Spleen (tissue), 11 donors: ENCODE data around the gene C1QTNF8. TPM values are rescaled to one million over a fixed set of nuclear protein-coding genes. Genes with fewer than 3 reads are reported as not detected.

ENCODE experiments used
- DNase-seq: peaks from one replicate; pipeline ENCODE4 v3.0.0-alpha.2; 2020
- H3K27ac ChIP-seq, 8 donors: fragments of 200-600 bp; sonication (generic) in 7 of 8; 1 replicate in 4 of 8; 2 replicates in 4 of 8; pipeline versions ENCODE4 v1.5.0 to v1.8.0; 2016 to 2021; ENCODE audit warnings: inconsistent platforms in 4 of 8, mild to moderate bottlenecking in 4 of 8, moderate library complexity in 1 of 8
- H3K27me3 ChIP-seq, 7 donors: fragments of 200-600 bp; sonication (generic) in 6 of 7; replicated peaks in 1 of 7; 1 replicate in 4 of 7; 2 replicates in 3 of 7; pipeline versions ENCODE4 v1.5.0 to v1.8.0; 2016 to 2021; ENCODE audit warnings: inconsistent platforms in 3 of 7, mild to moderate bottlenecking in 1 of 7
- H3K36me3 ChIP-seq, 6 donors: fragments of 200-600 bp; sonication (generic) in 5 of 6; 1 replicate in 4 of 6; 2 replicates in 2 of 6; pipeline versions ENCODE4 v1.5.0 to v1.8.0; 2016 to 2021; ENCODE audit warnings: inconsistent platforms in 2 of 6
- H3K4me1 ChIP-seq, 6 donors: fragments of 200-600 bp; sonication (generic) in 5 of 6; 1 replicate in 3 of 6; 2 replicates in 3 of 6; pipeline versions ENCODE4 v1.5.0 to v1.8.0; 2016 to 2021; ENCODE audit warnings: inconsistent platforms in 3 of 6
- H3K4me3 ChIP-seq, 8 donors: fragments of 200-600 bp; sonication (generic) in 7 of 8; 1 replicate in 4 of 8; 2 replicates in 4 of 8; pipeline versions ENCODE4 v1.5.0 to v1.8.0; 2016 to 2021; ENCODE audit warnings: inconsistent platforms in 4 of 8, mild to moderate bottlenecking in 4 of 8, moderate library complexity in 2 of 8
- H3K9me3 ChIP-seq, 8 donors: fragments of 200-600 bp; sonication (generic) in 7 of 8; 1 replicate in 4 of 8; 2 replicates in 4 of 8; pipeline versions ENCODE4 v1.5.0 to v1.8.0; 2016 to 2021; ENCODE audit warnings: inconsistent platforms in 4 of 8
- CTCF ChIP-seq, 11 experiments: fragments of 200-600 bp in 7 of 11; fragments of 450-650 bp in 4 of 11; sonication (generic) in 4 of 11; IDR thresholded peaks in 8 of 11; conservative IDR thresholded peaks in 3 of 11; 1 replicate in 7 of 11; 2 replicates in 4 of 11; pipeline versions ENCODE4 v1.4.0 to v1.8.0; 2016 to 2021; ENCODE audit warnings: antibody characterized with exemption in 11 of 11, inconsistent platforms in 4 of 11, mild to moderate bottlenecking in 1 of 11
- POLR2A ChIP-seq, 3 donors: fragments of 450-650 bp; IDR thresholded peaks; one replicate each; pipeline ENCODE4 v1.5.1; 2017; ENCODE audit warnings: antibody characterized with exemption in 3 of 3, mild to moderate bottlenecking in 1 of 3
- POLR2AphosphoS5 ChIP-seq, 3 donors: sonication (generic); formaldehyde crosslinking; IDR thresholded peaks; one replicate each; pipeline ENCODE4 v1.5.1; 2017; ENCODE audit warnings: antibody characterized with exemption in 3 of 3
- WGBS, 5 donors: extraction: QIAGEN DNeasy Blood & Tissue Kit in 3 of 5; methylation state at CpG; one replicate each; pipeline versions ENCODE4 v1.1.5 to v1.1.7; 2013 to 2018; 5-methylcytosine and 5-hydroxymethylcytosine counted together
- intact Hi-C: fragments of 100-400 bp; cut with DNase I; formaldehyde crosslinking; loops from one replicate; pipeline ENCODE4 v1.15.0; 2023; ENCODE audit warnings: low total_unique reads
- polyA plus RNA-seq, 3 donors: library from polyadenylated mRNA; stranded (reverse); fragments of 200-250 nt; gene quantifications; one replicate each; pipeline ENCODE4 v1.2.1, GENCODE V29; 2013
- total RNA-seq, 7 donors: library from RNA; depleted of rRNA in 3 of 7; stranded (reverse); fragments of >200 nt in 3 of 7; fragmentation: NEBNext Ultra II Directional in 4 of 7; extraction: Animal tissue kit (Norgen Biotek cat#: 25700) in 4 of 7; gene quantifications; one replicate each; pipeline versions ENCODE4 v1.1.0 to v1.2.1, GENCODE V29; 2016 to 2021
- donor health status: healthy with polysubstance abuse.
- donor health status: DM: no; HTN: no; CAD: no; lungs with moderate emphysema.
- donor health status: DM: no; HTN: no; CAD: no.
- donor health status: Bipolar disorder and iron deficiency.
- donor health status: healthy.
- donor health status: DM: no; HTN: no; CAD: no.
- donor health status: DM: yes; HTN: yes; CAD: no.

C1QTNF8 gene
- total and polyA plus RNA-seq, 10 donors = not detected

GRCh38 chr16:1113489-1113888 lies 17.4 kb upstream of the C1QTNF8 start:
- H3K36me3 ChIP-seq = no peaks in the 10 kb centered on the region
- 50 to 71% (median 56%) methylated on average over 1 to 16 of the region's 16 CpGs for whole genome bisulfite sequencing, 5 donors
- TF ChIP-seq POLR2A (IDR thresholded peaks at IDR 0.05) = no peak
- TF ChIP-seq CTCF (IDR thresholded peaks at IDR 0.05 in 8 of 11, conservative IDR thresholded peaks at IDR 0.05 in 3 of 11) = no peak
- no peak for TF ChIP-seq POLR2AphosphoS5 (IDR thresholded peaks at IDR 0.05)
- DNase-seq = no peak
- H3K9me3 ChIP-seq = no peaks in the 10 kb centered on the region
- no peaks in the 10 kb centered on the region for H3K4me1 ChIP-seq
- peaks cover 0 to 96% (median 31%) of the 10 kb centered on the region in 7 donors for H3K27me3 ChIP-seq
- H3K27ac ChIP-seq = no peak overlapping the region
- intact Hi-C loops = no loop called here
- no peak overlapping the region for H3K4me3 ChIP-seq

GRCh38 chr16:1112506-1113184 lies 16.6 kb upstream of the C1QTNF8 start:
- no peak overlapping the region for H3K4me3 ChIP-seq
- intact Hi-C loops = no loop called here
- no peaks in the 10 kb centered on the region for H3K36me3 ChIP-seq
- H3K4me1 ChIP-seq = no peaks in the 10 kb centered on the region
- H3K9me3 ChIP-seq = no peaks in the 10 kb centered on the region
- WGBS, 5 donors = 55 to 74% (median 69%) methylated on average over 11 to 26 of the region's 26 CpGs
- peaks cover 0 to 96% (median 31%) of the 10 kb centered on the region in 7 donors for H3K27me3 ChIP-seq
- DNase-seq = no peak
- H3K27ac ChIP-seq = no peak overlapping the region
- TF ChIP-seq POLR2AphosphoS5 (IDR thresholded peaks at IDR 0.05) (no peak), POLR2A (IDR thresholded peaks at IDR 0.05) (no peak), CTCF (IDR thresholded peaks at IDR 0.05 in 8 of 11, conservative IDR thresholded peaks at IDR 0.05 in 3 of 11) (no peak)

- Histone ChIP-seq H3K4me1 (no peaks in the 10 kb centered on the region), H3K4me3 (no peak overlapping the region), H3K9me3 (no peaks in the 10 kb centered on the region), H3K36me3 (no peaks in the 10 kb centered on the region), H3K27me3 (peaks cover 0 to 96% (median 44%) of the 10 kb centered on the region in 7 donors), H3K27ac (no peak overlapping the region)
- TF ChIP-seq CTCF (IDR thresholded peaks at IDR 0.05 in 8 of 11, conservative IDR thresholded peaks at IDR 0.05 in 3 of 11) (no peak), POLR2AphosphoS5 (IDR thresholded peaks at IDR 0.05) (no peak), POLR2A (IDR thresholded peaks at IDR 0.05) (no peak)
- intact Hi-C loops = no loop called here
- no peak for DNase-seq
- WGBS, 5 donors = 41 to 50% (median 46%) methylated on average over 18 to 19 of the region's 19 CpGs
These were observed 13.6 kb upstream of the C1QTNF8 start for GRCh38 chr16:1109648-1110047.

GRCh38 chr16:1108299-1109252 lies 12.5 kb upstream of the C1QTNF8 start:
- intact Hi-C loops = no loop called here
- H3K4me3 ChIP-seq = no peak overlapping the region
- 34 to 77% (median 50%) methylated on average over 13 to 42 of the region's 42 CpGs for WGBS, 5 donors
- no peak for DNase-seq
- peaks cover 0 to under 1% (median 0%) of the 10 kb centered on the region in 6 donors for H3K4me1 ChIP-seq
- no peaks in the 10 kb centered on the region for H3K36me3 ChIP-seq
- TF ChIP-seq POLR2A (IDR thresholded peaks at IDR 0.05) (no peak), CTCF (IDR thresholded peaks at IDR 0.05 in 8 of 11, conservative IDR thresholded peaks at IDR 0.05 in 3 of 11) (no peak), POLR2AphosphoS5 (IDR thresholded peaks at IDR 0.05) (no peak)
- H3K27ac ChIP-seq = no peak overlapping the region
- H3K9me3 ChIP-seq = no peaks in the 10 kb centered on the region
- H3K27me3 ChIP-seq = peaks cover under 1 to 99% (median 54%) of the 10 kb centered on the region in 7 donors
